ENCODE measurements around the gene AFF3.

Gene AFF3

DNA sequence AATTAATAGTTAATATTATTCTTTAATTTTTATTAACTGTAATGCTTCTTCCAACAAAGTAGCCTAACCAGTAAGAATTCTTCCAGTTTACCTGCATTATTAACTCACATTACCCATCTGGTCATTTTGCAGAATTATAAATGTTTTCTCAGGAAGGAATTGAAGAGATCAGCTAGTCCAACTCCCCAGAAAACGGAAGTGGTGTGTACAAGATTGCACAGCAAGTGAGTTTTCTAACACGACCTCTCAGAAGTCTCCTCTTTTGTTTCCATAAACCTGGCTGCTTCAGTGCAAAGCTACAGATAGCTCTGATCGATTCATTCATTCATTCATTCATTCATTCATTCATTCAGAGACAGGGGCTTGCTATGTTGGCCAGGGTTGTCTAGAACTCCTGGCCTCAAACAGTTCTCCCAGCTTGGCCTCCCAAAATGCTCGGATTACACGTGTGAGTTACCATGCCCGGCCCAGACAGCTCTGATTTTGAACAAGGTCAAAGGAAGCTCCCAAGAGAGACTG is 523.8 kb downstream of the AFF3 start:
- no peak for DNase-seq

DNA sequence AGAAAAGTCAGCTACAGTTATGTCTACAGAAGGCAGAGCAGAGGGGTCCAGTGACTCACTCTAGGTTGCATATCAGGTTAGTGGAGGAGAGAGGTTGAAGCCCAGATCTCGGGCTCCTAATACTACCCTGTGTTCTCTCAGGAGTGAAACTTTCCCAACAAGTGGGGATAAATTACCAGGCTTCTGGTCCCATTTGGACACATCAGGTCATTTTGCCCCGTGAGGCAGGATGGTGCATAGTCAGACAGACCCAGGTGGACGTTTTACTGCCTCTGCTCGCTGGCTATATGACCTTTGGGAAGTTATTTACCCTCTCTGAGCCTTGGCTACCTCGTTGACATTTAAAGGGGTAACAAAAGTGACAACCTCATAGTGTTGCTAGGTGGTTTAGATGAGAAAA is 524.6 kb downstream of the AFF3 start:
- DNase-seq: no peak

DNA sequence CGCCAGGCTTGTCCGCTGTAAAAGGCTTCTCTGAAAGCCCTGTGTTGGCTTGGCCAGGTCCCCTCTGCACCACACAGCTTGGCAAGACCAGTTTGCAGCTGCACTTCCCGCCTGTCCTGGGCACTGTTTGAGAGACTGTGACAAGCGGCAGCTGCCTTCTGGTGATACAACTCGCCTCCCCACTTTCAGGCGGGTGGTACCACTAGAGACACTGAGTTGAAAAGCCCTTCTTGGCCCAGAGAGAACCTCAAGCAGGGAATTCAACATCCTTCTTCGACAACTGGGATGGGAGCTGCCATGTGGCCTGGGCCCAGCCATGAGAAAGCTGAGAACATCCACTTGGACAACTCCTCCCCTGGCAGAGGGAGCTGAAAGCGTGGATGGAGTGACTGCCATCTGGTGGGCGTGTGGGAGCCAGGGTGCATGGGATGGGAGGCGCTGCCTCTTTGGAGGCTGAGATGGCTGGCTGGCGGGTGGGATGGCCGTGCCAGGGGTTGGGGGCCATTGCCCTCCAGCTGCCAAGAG is 527.1 kb downstream of the AFF3 start:
- peak; percentile 83 for DNase-seq

DNA sequence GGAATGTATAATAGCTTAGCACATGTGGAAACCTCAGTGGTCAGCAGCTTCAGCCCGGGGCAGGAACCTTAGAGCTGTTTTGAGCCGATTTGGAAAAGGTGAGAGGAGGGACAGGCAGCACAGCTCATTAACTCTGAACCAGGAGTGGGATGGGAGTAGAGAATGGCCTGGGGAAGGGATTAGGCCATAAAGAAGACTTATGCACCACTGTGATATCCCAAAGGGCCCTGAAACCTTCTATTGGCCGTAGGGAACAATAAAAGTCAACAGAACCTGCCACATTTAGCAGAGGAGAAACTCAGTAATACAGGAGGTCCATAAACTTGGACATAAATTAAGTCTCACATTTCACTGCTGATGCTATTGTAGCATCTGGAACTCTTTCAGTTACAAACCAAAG is 528.4 kb downstream of the AFF3 start:
- DNase-seq: no peak

DNA sequence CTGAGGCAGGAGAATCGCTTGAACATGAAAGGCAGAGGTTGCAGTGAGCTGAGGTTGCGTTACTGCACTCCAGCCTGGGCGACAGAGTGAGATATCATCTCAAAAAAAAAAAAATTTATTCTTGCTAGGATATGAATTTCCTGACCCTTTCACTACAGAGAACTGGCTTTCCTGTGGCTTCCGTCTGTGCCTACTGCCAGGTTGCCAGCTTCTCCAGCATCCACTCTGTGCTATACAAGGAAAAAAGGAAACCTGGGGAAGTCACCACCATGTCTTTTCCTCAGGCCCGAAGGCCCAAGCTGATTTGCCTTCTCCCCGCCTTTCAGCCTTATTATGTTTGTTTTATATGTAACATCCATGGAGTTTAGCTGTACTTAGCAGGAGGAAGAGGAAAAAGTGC is 530.6 kb downstream of the AFF3 start:
- DNase-seq: no peak

DNA sequence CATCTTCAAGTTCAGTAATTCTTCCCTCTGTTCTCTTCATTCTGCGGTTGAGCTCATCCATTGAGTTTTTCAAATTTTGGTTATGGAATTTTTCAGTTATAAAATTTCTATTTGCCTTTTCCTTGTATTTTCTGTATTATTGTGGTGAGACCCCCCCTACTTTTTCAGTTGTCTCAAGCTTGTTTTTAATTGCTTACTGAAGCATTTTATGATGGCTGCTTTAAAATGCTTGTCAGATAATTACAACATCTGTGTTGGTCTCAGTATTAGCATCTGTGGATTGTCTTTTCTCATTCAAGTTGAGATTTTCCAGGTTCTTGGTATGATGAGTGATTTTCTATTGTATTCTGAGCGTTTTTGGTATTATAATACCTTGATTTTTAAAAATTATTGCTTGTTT is 531.4 kb downstream of the AFF3 start:
- DNase-seq: no peak

DNA sequence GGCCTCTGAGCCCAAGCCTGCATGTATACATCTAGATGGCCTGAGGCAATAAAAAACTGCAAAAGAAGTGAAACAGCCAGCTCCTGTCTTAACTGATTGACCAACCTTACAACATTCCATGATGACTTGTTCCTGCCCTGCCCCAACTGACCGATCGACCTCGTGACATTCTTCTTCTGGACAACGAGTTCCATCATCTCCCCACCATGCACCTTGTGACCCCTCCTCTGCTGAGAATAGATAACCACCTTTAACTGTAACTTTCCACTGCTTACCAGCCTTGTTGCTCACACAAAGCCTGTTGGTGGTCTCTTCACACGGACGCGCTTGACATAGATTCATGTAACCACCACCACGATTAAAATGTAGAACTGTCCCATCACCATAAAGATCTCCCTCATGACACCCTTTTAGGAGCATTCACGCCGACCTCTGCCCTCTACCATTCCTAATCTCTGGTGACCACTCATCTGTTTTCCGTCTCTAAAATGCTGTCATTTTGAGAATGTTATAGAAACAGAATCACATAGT is 532.5 kb downstream of the AFF3 start:
- no peak for DNase-seq

DNA sequence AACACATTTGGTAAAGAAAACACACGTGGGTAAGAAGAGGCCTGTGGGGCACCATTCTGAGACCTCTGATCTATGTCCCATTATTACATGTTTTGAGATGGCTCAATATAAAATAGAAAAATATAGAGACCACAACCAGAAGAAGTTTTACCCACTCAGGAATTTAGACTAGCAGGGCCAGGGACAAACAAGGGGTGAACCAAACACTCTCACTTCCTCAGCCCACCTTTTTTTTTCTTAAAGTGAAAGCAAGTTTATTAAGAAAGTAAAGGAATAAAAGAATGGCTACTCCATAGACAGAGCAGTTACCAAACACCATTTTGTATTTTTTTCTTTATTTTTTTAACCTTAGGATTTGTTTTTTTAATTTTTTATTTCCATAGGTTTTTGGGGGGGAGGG is 533.5 kb downstream of the AFF3 start:
- DNase-seq: no peak

DNA sequence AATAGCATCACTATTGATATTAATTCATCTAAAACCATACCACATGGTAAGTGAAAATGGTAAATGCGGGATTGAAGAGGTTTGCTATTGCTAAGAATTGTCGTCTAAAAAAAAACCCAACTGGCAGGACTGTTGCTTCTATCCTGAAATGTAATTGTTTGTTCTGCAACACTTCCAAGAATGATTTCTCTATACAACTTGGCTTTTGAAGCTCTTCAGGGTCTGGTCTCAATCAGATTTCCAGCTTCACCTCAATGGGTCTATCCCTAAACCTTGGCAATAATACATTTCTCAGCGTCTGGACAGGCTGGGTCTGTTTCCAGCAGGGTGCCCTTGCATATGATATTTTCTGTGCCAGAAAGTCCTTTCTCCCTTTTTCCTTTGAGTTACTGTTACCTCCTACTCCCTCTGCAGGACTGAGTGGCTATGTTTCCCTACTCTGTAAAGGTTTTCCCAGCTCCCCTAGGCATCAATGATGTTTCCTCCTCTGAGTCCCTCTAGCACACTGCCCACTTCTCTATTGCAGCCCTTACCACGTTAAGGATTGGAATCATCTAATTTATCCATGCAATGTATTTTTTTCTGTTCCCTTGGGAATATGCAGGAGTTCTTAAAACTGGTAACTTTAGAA is 534.4 kb downstream of the AFF3 start:
- peak; percentile 75 for DNase-seq

DNA sequence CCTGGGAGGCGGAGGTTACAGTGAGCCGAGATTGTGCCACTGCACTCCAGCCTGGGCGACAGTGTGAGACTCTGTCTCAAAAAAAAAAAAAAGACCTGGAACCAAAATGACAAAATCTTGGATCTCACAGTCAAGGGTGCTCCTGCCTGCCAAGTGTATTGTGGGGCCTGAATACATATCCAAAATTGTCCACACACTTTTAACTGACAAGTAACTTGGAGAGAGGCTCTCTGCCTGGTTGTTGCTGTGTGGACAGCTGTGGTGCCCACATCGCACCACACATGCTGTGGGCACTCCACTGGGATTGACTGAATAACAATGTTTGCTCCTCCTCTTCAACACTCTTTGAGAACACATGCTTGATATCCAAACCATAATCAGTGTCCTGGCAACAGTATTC is 534.9 kb downstream of the AFF3 start:
- DNase-seq: peak; percentile 75

DNA sequence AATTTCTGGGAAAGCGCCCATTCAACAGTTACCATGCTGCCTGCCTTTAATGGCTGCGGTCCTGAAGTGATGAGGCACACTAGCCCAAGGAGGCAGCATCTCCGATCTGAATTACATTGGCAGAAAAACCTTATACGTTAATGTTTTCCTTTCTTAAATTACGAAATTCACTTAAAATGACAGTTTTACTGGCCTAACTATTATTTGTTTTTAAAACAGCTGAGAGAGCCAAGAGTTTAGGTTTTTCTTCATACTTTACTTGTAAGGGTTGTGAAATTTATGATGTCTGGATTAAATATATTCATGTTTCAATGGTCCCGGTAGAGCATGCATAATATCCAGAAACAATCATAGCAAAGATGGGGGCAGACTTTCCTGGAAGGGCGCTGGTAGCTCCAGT is 537.4 kb downstream of the AFF3 start:
- no peak for DNase-seq

DNA sequence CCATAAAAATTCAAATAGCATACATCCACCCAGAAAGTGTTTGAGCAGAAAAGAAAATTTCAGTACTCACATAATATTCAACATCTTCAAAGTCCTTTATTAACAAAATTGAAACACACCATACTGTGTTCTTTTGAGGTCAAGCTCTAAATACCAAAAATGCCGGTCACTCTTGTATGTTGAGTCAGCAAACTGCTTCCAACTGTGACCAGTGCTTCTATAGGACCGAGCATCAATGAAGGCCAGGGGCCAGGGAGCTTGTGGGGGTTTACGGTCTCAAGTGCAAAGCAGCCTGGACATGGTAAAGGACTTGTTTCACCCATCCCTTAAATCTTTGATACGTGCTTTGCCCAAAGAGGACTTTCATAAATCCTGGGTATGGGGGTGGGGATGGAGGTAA is 539.9 kb downstream of the AFF3 start:
- no peak for DNase-seq

DNA sequence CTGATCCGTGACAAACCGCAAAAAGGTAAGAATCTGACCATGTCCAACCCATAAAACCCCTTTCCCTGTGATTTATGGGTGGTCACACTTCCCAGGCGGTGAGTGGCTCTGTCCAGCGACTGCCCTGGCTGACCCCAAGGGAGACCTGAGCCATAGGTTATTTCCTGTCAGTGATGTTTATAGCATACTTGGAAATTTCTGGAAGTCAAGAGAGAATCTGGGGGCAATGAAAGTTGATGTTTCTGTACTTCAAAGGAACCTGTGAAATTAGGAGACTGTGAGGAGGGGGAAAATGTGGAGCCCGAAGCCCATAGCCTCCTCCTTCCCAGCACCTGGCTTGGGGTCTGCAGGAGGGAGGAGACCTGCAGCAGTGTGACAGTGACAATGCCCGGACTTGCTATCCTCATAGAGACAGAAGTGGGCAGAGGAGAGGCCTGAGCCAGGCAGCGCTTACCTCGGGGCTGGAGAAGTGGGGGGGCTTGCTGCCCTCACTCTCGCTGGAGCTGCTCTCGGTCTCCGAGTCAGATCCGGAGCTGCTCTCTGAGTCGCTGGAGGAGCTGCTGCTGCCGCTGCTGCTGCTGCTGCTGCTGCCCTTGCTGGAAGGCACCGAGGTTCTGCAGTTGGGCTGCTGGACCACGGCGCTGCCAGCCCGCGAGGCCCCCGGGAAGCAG is 541.3 kb downstream of the AFF3 start:
- no peak for DNase-seq

DNA sequence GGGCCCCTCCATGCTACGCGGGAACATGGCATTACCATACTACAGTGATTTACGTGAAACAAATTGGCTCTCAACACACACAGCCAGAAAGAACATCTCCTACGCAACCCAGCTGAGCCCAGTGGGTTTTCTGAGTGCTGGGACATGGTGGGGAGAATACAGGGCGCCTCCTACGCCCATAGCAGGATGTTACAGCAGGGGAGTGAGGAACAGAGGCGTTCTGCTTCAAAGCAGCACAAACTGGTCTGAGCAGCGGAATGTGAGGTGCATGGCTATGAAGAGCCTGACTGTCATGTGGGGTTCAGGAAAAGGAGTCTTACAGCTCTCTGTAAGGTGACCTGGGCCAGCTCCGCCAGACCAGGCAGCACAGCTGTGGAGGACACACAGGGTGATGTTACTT is 543.9 kb downstream of the AFF3 start:
- DNase-seq: no peak

DNA sequence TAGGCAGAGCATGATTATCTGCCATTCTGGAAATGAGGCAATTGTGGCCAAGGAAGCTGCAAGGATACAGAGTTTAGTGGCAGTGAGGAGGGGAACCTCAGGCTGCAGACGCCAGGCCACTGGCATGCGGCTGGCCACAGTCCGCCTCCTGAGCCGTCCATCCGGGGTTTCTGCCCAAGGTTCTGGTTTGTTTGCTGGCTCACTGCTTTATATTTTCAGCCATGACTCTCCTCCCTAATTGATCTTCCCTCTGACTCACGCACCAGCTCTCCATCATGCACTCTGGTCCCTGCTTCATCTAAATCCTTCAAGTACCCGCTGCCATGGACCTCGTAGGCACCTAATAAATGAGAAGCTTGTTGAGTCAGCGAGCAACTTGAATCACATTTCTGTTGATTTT is 544.8 kb downstream of the AFF3 start:
- DNase-seq: no peak

DNA sequence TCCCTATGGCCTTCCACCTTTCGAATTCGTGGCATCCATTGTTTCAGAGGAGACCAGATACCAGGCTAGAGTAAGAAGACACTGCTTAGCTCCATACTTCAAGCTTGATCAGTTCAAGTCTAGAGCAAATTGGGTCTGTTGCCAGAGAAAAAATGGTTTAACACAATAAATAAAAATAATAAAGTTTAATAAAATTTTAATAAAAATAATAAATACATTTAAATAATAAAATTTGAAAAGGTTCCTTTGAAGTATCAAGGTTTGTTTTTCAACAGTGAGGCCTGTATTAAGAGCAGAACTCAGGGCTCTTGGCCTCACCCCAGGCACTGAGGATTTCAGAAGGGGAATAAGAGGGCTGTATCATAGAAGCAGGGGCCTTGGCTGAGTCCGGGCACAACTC is 547.0 kb downstream of the AFF3 start:
- no peak for DNase-seq

DNA sequence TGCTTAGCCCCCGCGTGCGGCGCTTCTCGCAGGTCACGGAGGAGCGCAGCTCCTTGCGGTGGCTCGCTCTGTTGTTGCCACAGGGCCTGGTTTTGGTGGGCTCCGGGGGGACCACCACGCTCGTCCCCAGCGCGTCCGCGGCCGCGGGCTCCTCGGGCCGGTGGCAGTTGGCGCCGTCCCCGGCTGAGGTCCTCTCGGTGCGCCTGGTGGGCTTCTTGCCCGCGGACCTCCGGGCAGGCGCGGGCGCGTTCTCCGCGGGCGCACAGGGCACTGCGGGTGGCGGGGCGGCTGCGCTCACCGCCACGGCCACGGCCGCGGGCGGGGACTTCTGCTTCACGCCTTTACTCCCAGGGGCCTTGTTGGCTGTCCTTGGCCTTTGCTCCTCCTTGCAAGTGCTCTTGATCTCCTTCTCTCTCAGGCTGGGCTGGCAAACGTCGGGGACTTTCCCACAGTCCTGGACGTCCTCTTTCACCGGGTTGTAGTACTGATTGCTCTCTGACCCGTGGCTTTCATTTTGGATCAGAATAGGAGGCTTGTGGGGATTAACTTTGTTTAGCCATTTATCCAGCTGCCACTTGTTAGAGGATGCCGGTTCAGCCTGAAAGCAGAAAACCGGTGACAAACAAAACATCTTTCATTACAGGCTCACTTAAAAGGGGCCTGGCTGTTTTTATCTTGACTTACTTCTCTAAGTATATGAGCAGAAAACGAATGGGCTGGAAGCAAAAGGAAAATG is 548.5 kb downstream of the AFF3 start:
- DNase-seq: no peak

DNA sequence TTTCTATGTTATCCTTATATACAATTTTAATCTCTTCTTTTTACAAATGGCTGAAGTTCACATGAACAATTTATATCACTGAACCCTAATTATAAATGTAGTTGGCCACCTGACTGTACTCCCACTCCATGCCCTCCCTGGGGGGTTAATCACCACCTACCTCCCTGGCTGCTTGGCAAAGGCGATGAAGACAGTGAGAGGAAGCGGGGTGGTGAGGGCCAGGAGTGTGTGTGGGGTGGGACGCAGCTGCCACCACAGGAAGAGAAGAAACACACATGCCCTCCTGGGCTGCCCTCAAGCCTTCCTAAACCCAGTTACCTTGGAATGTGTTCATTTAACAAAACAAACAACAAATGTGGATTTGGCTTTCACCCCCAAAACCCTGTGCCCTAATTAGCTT is 565.6 kb downstream of the AFF3 start:
- no peak for DNase-seq

DNA sequence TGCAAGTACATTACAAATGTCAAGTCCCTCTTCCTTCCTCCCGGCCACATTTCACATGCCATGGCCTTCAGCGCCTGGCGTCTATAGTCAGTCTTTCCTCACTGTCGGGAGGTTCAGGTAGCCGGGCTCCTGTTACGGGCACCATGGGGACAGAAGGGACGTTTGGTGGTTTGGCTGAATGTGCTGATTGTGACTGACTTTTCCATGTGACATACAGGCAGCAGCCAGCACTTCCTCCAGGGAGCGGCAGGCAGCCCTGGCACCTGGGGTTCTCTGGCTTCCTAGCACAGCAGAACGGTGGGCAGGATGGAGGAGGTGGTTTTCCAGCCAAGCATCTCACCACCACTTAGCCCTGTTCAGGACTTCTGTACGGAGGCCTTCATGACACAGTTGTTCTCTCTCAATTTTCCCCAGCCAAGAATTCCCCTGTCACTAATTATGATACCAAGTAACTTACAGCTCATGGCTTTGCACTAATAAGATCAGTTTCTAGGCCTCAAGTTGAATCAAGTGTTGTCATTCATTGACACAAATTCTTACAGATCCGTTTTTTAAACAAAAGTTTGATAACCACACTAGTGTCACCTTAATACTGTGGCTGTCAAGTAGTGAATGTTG is 568.6 kb downstream of the AFF3 start:
- no peak for DNase-seq

DNA sequence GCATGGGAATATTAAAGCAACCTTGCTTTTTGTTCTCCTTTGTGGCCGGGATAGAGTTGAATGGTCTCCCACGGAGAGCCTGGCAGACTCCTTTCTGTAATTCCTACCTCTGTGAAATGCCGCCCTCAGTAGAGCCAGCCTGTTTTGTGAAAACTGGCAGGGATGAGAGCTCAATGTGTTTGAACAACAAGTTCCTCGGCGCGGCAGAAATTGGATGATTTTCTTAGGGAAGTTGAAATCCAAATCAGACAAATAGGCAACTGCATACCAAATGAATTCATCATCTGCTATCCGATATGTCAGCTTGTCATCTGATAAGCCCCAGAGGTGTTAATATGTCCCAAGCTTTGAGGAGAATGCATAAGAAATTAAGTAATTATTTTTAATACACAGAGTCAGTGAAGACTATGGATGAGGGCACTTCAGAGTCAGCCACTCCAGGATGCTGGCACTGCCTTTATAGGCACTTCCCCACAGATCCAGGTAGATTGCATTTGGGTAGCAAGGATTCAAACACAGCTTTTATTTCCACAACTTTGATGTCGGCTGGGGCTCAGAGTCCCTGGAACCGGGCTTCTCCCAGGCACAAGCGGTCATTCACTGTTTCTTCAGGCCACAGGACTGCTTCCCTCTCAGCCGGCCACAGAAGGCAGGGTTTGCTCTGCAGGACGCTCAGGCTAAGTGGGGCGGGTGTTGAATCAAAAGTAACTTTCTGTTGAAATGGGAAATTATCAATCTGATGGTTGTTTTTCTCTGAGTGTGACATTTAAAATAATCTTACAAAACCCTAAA is 569.8 kb downstream of the AFF3 start:
- DNase-seq: peak; percentile 40

DNA sequence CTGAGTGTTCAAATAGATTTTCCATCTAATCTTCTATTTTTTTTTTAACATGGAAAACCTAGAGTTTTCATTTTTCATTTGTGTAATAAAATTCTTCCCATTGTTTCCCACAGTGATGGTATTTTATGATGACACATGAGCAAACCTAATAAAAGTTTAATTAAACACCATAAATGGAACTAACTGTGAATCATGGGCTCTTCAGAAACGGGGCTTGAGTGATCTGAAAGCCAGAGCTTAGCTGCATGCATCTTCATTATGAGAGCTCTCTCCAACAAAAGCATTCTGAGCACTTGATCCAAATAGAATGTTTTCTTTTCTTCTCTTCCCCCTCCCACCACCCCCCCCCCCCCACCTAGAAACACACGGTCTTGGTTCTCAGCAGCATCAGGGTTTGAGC is 570.4 kb downstream of the AFF3 start:
- DNase-seq: no peak

DNA sequence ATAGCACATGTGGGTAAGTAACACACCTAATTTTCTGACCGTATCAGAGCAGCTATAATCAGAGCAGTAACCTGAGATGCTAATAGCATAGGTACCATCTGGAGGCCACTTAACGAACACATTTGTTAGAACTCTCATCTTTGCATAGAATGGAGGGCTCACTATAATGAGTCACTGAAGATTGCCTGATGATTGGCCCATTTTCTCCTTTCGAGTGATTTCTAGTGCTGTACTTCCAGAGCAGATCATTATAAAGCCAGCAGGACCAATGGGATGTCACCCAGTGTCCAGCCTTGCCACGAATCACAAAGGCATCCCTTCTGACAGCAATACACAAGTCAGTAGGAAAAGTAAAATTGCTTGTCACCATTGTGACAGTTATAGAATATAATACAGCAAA is 570.9 kb downstream of the AFF3 start:
- DNase-seq: no peak
